ENCODE measurements around the gene NRIP3. TPM values are rescaled to one million over a fixed set of nuclear protein-coding genes. Genes with fewer than 3 reads are reported as not detected.

NRIP3 gene
- total and polyA plus RNA-seq, 2 of the 13 experiments (the other 11 are each of a cell fraction or from before 2014, with no cell fraction given), result 0.04 to 0.07 TPM

- ATAC-seq (no peak), FAIRE-seq (no peak), DNase-seq (ENCODE audit: low spot score) (no peak)
- no TSS peak for BruUV-seq (replicated peaks)
- H3K36me3 ChIP-seq (replicated peaks in 1 of 2; ENCODE audit: control insufficient read depth in 1 of 2, insufficient read depth in 2 of 2, low read length in 2 of 2), result no peaks in the 10 kb centered on the region
- WGBS (ENCODE audit: low lambda C conversion rate), result 71% methylated on average over 6 of the region's 6 CpGs
- POLR2A ChIA-PET, result no interaction called here
- no peak overlapping the region for H3K27ac ChIP-seq (ENCODE audit: extremely low read length, insufficient read depth, low read length)
- in situ Hi-C loops (cut with HindIII; ENCODE audit: extremely low pct_ligation_motif_present, low pct_unique_long_range_greater_than_20kb), result no loop called here
- no peaks in the 10 kb centered on the region for H3K9me3 ChIP-seq (ENCODE audit: low read length)
- peaks cover 1 to 47% of the 10 kb centered on the region in 2 experiments for H3K27me3 ChIP-seq (ENCODE audit: control insufficient read depth in 1 of 2, insufficient read depth in 2 of 2, low read length in 2 of 2)
- no peak overlapping the region for H2AFZ ChIP-seq (ENCODE audit: low read length)
- no peak overlapping the region for H3K4me2 ChIP-seq (ENCODE audit: low read depth, low read length)
- H3K4me3 ChIP-seq (replicated peaks in 1 of 3; ENCODE audit: insufficient read depth in 1 of 3, low read depth in 2 of 3, low read length in 3 of 3), result no peak overlapping the region
- intact Hi-C loops (cut with micrococcal nuclease; ENCODE audit: unreplicated experiment), result no loop called here
- H3K4me1 ChIP-seq (ENCODE audit: insufficient read depth, low read length), result peaks cover 25% of the 10 kb centered on the region
- H3K79me2 ChIP-seq (ENCODE audit: insufficient read depth, low read length), result no peaks in the 10 kb centered on the region
- no peaks in the 10 kb centered on the region for H4K20me1 ChIP-seq (ENCODE audit: insufficient read depth, low read length)
- H3K9ac ChIP-seq (ENCODE audit: insufficient read depth, low read depth, low read length), result no peak overlapping the region
- no peak for TF ChIP-seq BATF2 (CRISPR knock-in tag; IDR thresholded peaks at IDR 0.05)
- no peak for TF ChIP-seq XRCC5 (optimal IDR thresholded peaks at IDR 0.05; ENCODE audit: low read length)
- CTCF ChIA-PET (ENCODE audit: low intra/inter-chr PET ratio, low total read pairs), result no interaction called here
These were observed 2.1 kb downstream of the NRIP3 start for GRCh38 chr11:9001736-9002135.

- BruUV-seq (replicated peaks), result no TSS peak
- WGBS (ENCODE audit: low lambda C conversion rate), result 0% methylated on average over 2 of the region's 2 CpGs
- Histone ChIP-seq H3K36me3 (replicated peaks in 1 of 2; ENCODE audit: control insufficient read depth in 1 of 2, insufficient read depth in 2 of 2, low read length in 2 of 2) (no peaks in the 10 kb centered on the region), H3K79me2 (ENCODE audit: insufficient read depth, low read length) (no peaks in the 10 kb centered on the region), H3K27me3 (ENCODE audit: control insufficient read depth in 1 of 2, insufficient read depth in 2 of 2, low read length in 2 of 2) (peaks cover 0 to 14% of the 10 kb centered on the region in 2 experiments; a peak in 4 of 5 replicates), H4K20me1 (ENCODE audit: insufficient read depth, low read length) (no peaks in the 10 kb centered on the region), H3K9me3 (ENCODE audit: low read length) (no peaks in the 10 kb centered on the region), H3K4me3 (replicated peaks in 1 of 3; ENCODE audit: insufficient read depth in 1 of 3, low read depth in 2 of 3, low read length in 3 of 3) (no peak overlapping the region), H3K4me2 (ENCODE audit: low read depth, low read length) (peak overlapping the region; percentile 48), H3K27ac (ENCODE audit: extremely low read length, insufficient read depth, low read length) (no peak overlapping the region), H3K9ac (ENCODE audit: insufficient read depth, low read depth, low read length) (no peak overlapping the region), H2AFZ (ENCODE audit: low read length) (peak overlapping the region; percentile 21), H3K4me1 (ENCODE audit: insufficient read depth, low read length) (peaks cover 17% of the 10 kb centered on the region)
- CTCF ChIA-PET (ENCODE audit: low intra/inter-chr PET ratio, low total read pairs), result no interaction called here
- DNase-seq (ENCODE audit: low spot score) (peak; percentile 52), FAIRE-seq (peak; percentile 49), ATAC-seq (peak; percentile 85)
- intact Hi-C loops (cut with micrococcal nuclease; ENCODE audit: unreplicated experiment), result no loop called here
- POLR2A ChIA-PET, result interaction anchor here (2.8 kb wide), 1 partner anchor 33 kb away, joined by 8 read pairs; no protein-coding TSS in a partner anchor
- in situ Hi-C loops (cut with HindIII; ENCODE audit: extremely low pct_ligation_motif_present, low pct_unique_long_range_greater_than_20kb), result no loop called here
- TF ChIP-seq ZNF580 (CRISPR knock-in tag; IDR thresholded peaks at IDR 0.05; ENCODE audit: borderline replicate concordance, low read depth) (no peak), PTBP1 (IDR thresholded peaks at IDR 0.05; ENCODE audit: low read depth, low read length, poor library complexity, severe bottlenecking) (no peak), PBX2 (CRISPR knock-in tag; IDR thresholded peaks at IDR 0.05) (no peak), FOXA3 (CRISPR knock-in tag; IDR thresholded peaks at IDR 0.05) (0 out of 2 replicates have a peak, but pooled peaks have one; percentile 19), ARID3A (IDR thresholded peaks at IDR 0.05; ENCODE audit: low read depth, low read length) (no peak), ZNF33B (CRISPR knock-in tag; IDR thresholded peaks at IDR 0.05) (no peak), ZNF816 (CRISPR knock-in tag; IDR thresholded peaks at IDR 0.05; ENCODE audit: borderline replicate concordance) (no peak), PCBP1 (IDR thresholded peaks at IDR 0.05; ENCODE audit: borderline replicate concordance, low read depth, low read length) (no peak), ERF (CRISPR knock-in tag; IDR thresholded peaks at IDR 0.05) (no peak), ZBTB10 (CRISPR knock-in tag; IDR thresholded peaks at IDR 0.05; ENCODE audit: borderline replicate concordance) (no peak)
These were observed 5.8 kb downstream of the NRIP3 start for GRCh38 chr11:8998017-8998416.
